Retinal pigment epithelial cell (primary cell): ENCODE data around the gene KRT79.
A peak's percentile ranks its signal among the peaks of the same experiment; 100 is the strongest.

ENCODE experiments used
- DNase-seq: peaks from one replicate; pipeline ENCODE4 v3.0.0-alpha.2; 2010; ENCODE audit warnings: low read depth
- H3K4me3 ChIP-seq: 2 replicates; pipeline ENCODE4 v1.5.1; 2011; ENCODE audit warnings: mild to moderate bottlenecking, low read length, control low read depth, moderate library complexity
- CTCF ChIP-seq: conservative IDR thresholded peaks from 2 replicates; pipeline ENCODE4 v1.5.1; 2011; ENCODE audit warnings: low read depth, low read length, control low read depth, inconsistent platforms

KRT79 gene

GRCh38 chr12:52874573-52875435 is 40.7 kb upstream of the KRT79 start:
- DNase-seq, result no peak
- H3K4me3 ChIP-seq, result peak overlapping the region; percentile 32
- TF ChIP-seq CTCF, result no peak

GRCh38 chr12:52873832-52874572 is 39.9 kb upstream of the KRT79 start:
- no peak for TF ChIP-seq CTCF
- H3K4me3 ChIP-seq, result peak overlapping the region; percentile 43
- DNase-seq, result peak; percentile 88

- H3K4me3 ChIP-seq, result peak overlapping the region; percentile 43
- no peak for TF ChIP-seq CTCF
- no peak for DNase-seq
Measured at GRCh38 chr12:52873513-52873831, 39.4 kb upstream of the KRT79 start.

- no peak overlapping the region for H3K4me3 ChIP-seq
- DNase-seq, result no peak
Measured at GRCh38 chr12:52872644-52873389, 38.7 kb upstream of the KRT79 start.

GRCh38 chr12:52871291-52872039 is 37.4 kb upstream of the KRT79 start:
- no peak overlapping the region for H3K4me3 ChIP-seq
- peak; percentile 86 for DNase-seq
- TF ChIP-seq CTCF, result no peak

More at GRCh38 chr12:52872644-52873389, 38.7 kb upstream of the KRT79 start:
- TF ChIP-seq CTCF, result no peak

GRCh38 chr12:52870361-52871290 is 36.5 kb upstream of the KRT79 start:
- peak; percentile 82 for TF ChIP-seq CTCF
- H3K4me3 ChIP-seq, result no peak overlapping the region
- DNase-seq, result no peak
